WI38 (cell line): Measurements from ENCODE around the gene MCMBP.

ENCODE experiments used
- H3K4me3 ChIP-seq: 2 replicates; pipeline ENCODE4 v1.5.1; 2011; ENCODE audit warnings: low read depth, mild to moderate bottlenecking, control low read depth, low read length
- CTCF ChIP-seq: IDR thresholded peaks from 2 replicates; pipeline ENCODE4 v1.5.1; 2012; ENCODE audit warnings: low read depth, mild to moderate bottlenecking, control low read depth, low read length

MCMBP gene

GRCh38 chr10:119834188-119834587 is 38.5 kb downstream of the MCMBP start:
- TF ChIP-seq CTCF: no peak
- H3K4me3 ChIP-seq: no peak overlapping the region

GRCh38 chr10:119832951-119833350 is 39.7 kb downstream of the MCMBP start:
- no peak overlapping the region for H3K4me3 ChIP-seq
- TF ChIP-seq CTCF: no peak

DNA sequence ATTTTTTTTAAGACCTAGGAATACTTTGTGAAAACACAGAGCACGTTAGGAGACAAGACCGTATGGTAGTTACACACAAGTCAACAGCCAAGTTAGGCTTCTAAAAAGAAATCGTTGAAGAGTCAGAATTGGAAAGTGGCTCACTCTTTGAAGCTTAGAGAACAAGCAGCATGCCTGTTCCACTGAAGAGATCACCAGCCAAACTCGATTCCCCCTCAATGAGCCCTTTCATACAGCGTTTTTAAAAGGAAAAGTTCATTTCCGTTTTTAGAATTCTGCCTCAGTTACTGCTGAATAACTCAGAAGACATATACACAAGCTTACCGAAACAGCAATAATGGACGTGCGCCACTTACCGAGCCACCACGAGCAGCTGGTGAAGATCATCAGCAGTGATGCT is 41.0 kb downstream of the MCMBP start:
- TF ChIP-seq CTCF: no peak
- H3K4me3 ChIP-seq: no peak overlapping the region

DNA sequence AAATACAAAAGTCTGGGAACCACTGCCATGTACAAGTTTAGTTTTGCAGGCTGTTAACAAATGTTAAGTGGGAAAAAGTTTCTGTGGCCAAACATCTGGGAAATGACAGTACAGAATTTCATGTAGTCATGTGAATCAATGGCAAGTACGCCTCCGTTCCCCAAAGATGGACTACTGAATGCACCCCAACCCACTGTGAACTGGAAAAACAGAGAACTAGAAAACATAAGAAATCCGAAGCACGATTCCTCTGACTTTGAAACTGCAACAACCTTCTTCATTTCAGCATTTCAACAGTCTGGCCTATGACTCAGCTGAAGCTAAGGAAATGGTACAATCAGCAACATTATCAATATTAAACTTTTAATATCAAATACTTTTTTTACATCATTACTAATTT is 41.8 kb downstream of the MCMBP start:
- no peak overlapping the region for H3K4me3 ChIP-seq
- TF ChIP-seq CTCF: no peak

DNA sequence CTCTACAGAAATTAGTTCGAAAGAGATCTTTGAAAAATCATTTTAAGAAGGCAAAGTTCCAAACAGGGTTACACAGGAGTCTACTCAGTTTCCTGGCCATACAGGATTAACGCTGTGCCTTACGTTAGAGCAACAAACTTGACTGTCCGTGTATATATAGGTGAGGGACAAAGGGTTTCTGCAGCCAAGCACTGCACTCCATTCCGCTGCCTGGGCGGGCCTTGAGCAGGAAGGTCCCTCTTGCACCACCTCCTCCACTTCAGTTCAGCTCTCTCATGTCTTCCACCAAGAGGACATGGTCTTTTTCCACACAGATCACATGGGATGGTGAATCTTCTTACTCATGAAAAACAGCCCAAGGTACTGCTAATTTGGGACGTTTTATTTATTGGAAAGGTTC is 43.2 kb downstream of the MCMBP start:
- no peak overlapping the region for H3K4me3 ChIP-seq
- TF ChIP-seq CTCF: no peak

GRCh38 chr10:119827430-119827829 is 45.2 kb downstream of the MCMBP start:
- TF ChIP-seq CTCF: no peak

GRCh38 chr10:119826771-119827170 is 45.9 kb downstream of the MCMBP start:
- no peak for TF ChIP-seq CTCF
- H3K4me3 ChIP-seq: no peak overlapping the region

More at GRCh38 chr10:119827430-119827829, 45.2 kb downstream of the MCMBP start:
- H3K4me3 ChIP-seq: no peak overlapping the region
